ENCODE data around the gene GTF2A1L. TPM values are rescaled to one million over a fixed set of nuclear protein-coding genes. Genes with fewer than 3 reads are reported as not detected.

Gene GTF2A1L
- total RNA-seq, 1 donor from 2014 or later = not detected

DNA sequence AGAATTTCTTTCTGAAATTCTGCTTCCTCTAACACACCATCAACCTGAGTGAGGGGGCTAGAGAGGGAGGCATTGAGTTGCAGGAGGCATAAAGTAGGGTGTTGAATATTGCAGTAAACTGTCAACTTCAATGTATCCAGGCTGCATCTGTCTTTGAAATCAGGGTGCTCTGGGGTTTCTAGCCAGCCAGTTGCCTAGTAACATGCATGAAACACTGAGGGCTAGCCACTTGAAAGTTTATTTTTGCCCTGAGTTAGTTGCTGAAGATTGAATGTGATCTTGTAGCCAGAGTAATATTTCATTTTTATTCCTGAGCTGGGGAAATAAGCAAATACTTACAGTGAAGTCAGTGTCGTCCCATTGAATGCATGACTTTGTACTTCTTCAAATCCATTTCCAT lies 96.0 kb downstream of the GTF2A1L start:
- Mint-ChIP-seq H3K9me3 (peaks cover 4% of the 10 kb centered on the region), H3K4me1 (ENCODE audit: unreplicated experiment) (peaks cover 32% of the 10 kb centered on the region), H3K27ac (peak overlapping the region; percentile 88), H3K27me3 (peaks cover 12% of the 10 kb centered on the region), H3K4me3 (no peak overlapping the region), H3K36me3 (no peaks in the 10 kb centered on the region)
- DNase-seq (ENCODE audit: extremely low spot score, unreplicated experiment) = no peak
- TF ChIP-seq, protein P1, sequence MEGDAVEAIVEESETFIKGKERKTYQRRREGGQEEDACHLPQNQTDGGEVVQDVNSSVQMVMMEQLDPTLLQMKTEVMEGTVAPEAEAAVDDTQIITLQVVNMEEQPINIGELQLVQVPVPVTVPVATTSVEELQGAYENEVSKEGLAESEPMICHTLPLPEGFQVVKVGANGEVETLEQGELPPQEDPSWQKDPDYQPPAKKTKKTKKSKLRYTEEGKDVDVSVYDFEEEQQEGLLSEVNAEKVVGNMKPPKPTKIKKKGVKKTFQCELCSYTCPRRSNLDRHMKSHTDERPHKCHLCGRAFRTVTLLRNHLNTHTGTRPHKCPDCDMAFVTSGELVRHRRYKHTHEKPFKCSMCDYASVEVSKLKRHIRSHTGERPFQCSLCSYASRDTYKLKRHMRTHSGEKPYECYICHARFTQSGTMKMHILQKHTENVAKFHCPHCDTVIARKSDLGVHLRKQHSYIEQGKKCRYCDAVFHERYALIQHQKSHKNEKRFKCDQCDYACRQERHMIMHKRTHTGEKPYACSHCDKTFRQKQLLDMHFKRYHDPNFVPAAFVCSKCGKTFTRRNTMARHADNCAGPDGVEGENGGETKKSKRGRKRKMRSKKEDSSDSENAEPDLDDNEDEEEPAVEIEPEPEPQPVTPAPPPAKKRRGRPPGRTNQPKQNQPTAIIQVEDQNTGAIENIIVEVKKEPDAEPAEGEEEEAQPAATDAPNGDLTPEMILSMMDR (conservative IDR thresholded peaks at IDR 0.05) = no peak

DNA sequence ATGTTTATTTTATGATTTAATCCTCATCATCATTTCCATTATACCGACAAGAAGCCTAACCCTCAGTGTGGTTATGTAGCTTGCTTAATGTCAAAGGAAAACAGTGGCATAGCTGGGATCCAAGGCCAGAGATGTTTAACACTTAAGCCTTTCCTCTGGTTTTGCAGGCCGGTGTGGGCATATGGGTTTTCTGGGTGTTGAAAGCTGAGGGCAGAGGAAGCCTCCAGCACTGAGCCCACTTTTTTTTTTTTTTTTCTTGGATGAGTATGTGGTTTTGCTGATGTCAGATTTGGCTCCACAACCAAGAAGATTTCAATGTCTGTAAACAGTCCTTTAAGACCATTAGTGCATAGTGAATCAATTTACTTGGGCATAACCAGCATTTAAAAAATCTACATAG lies 96.6 kb downstream of the GTF2A1L start:
- Mint-ChIP-seq H3K9me3 (peaks cover 4% of the 10 kb centered on the region), H3K4me3 (no peak overlapping the region), H3K4me1 (ENCODE audit: unreplicated experiment) (peaks cover 32% of the 10 kb centered on the region), H3K36me3 (no peaks in the 10 kb centered on the region), H3K27me3 (peaks cover 12% of the 10 kb centered on the region), H3K27ac (peak overlapping the region; percentile 88)
- DNase-seq (ENCODE audit: extremely low spot score, unreplicated experiment) = no peak
- TF ChIP-seq, protein P1 (conservative IDR thresholded peaks at IDR 0.05) = no peak

DNA sequence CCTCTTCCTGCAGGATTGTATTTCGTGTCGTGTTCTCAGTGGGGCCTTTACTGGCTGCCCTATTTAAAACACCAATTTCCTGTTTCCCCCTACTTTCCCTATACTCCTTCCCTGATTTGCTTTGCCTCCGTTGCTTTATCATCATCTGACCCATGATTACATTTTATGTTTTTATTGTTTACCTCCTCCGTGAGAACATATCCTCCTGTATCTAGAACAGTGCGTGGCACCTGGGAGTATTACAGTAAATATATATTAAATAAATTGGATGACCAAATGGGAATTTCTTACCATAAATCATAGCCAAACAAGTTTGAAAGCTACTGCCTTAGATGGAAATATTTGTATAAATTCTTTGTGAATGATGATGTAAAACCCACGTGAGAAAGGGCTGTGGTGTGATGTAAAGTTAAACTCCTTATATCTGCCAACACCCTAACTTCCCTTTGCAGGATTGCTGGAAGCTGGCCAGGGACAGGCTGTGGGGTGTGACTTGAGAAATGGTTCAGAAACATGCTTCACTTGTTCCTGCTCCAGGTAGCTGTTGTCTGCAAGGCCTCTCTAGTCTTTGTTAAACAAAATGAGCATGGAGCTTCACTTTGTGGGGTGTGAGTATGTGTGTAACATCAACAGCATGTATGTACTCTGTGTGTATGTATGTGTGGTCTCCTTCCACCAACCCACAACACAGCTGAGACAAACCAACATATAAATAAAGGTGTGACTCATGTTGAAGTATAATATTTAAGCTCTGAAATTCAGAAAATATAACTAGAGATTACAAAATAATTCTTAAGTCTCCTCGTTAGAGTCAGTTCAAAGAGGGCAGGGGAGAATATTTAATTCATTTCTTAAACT lies 97.6 kb downstream of the GTF2A1L start:
- TF ChIP-seq, protein P1 (conservative IDR thresholded peaks at IDR 0.05) = no peak
- H3K4me3 Mint-ChIP-seq = no peak overlapping the region
- peaks cover 43% of the 10 kb centered on the region for H3K4me1 Mint-ChIP-seq (ENCODE audit: unreplicated experiment)
- H3K9me3 Mint-ChIP-seq = peaks cover 4% of the 10 kb centered on the region
- H3K36me3 Mint-ChIP-seq = no peaks in the 10 kb centered on the region
- H3K27ac Mint-ChIP-seq = peak overlapping the region; percentile 88
- DNase-seq (ENCODE audit: extremely low spot score, unreplicated experiment) = no peak
- H3K27me3 Mint-ChIP-seq = peaks cover 12% of the 10 kb centered on the region

DNA sequence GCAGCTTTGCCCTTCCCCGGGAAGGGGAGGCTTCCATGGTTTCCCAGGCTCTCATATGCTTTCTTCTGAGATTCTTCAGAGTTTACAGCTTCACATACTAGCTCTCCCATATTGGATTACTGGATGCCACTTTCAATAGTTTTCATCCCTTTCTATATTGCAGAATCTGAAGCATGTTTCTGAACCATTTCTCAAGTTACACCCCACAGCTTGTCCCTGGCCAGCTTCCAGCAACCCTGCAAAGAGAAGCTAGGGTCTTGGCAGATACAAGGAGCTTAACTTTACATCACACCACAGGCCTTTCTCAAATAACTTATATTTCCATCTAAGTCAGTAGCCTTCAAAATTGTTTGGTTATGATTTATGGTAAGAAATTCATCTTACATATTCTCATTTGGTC lies 98.3 kb downstream of the GTF2A1L start:
- TF ChIP-seq, protein P1 (conservative IDR thresholded peaks at IDR 0.05) = no peak
- Mint-ChIP-seq H3K4me3 (no peak overlapping the region), H3K27ac (peak overlapping the region; percentile 88), H3K27me3 (peaks cover 10% of the 10 kb centered on the region), H3K9me3 (peaks cover 4% of the 10 kb centered on the region), H3K36me3 (no peaks in the 10 kb centered on the region), H3K4me1 (ENCODE audit: unreplicated experiment) (peaks cover 48% of the 10 kb centered on the region)
- DNase-seq (ENCODE audit: extremely low spot score, unreplicated experiment) = no peak

DNA sequence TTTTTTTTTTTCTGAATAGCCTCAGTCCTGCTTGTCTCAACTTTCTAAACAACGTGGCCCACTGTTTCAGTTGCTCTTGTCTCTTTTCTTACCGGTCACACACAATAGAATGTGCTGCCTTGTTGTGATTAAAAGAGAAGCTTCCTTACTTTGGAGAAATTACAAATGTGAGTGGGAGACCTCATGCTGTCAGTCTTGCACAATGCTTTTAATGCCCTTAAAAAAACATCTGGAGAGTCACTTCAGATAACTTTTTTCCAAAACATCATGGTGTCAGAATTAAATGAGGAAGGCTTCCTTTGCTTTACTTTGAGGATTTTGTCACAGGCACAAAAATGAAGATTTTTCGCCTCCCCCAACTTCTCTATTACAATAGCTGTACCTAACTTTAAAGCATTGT lies 100.2 kb downstream of the GTF2A1L start:
- TF ChIP-seq, protein P1 (conservative IDR thresholded peaks at IDR 0.05) = no peak
- H3K9me3 Mint-ChIP-seq = peaks cover 4% of the 10 kb centered on the region

More for the DNA sequence above, 100.2 kb downstream of the GTF2A1L start:
- Mint-ChIP-seq H3K36me3 (no peaks in the 10 kb centered on the region), H3K4me1 (ENCODE audit: unreplicated experiment) (peaks cover 53% of the 10 kb centered on the region), H3K27ac (no peak overlapping the region), H3K4me3 (no peak overlapping the region), H3K27me3 (no peaks in the 10 kb centered on the region)
- DNase-seq (ENCODE audit: extremely low spot score, unreplicated experiment) = no peak
